GM18907 (cell line): Measurements from ENCODE around the gene SLC5A1.
"Not testable (repeated sequence)": the region's sequence is repeated elsewhere in the genome, so short reads cannot be mapped to it uniquely, and the experiment has no call there.

Experiments used
- ATAC-seq: cut with Tn5 transposase; IDR thresholded peaks from one replicate; pipeline ENCODE4 v1.9.1; 2021; ENCODE audit warnings: mild to moderate bottlenecking, moderate library complexity; ENCODE audit not compliant: unreplicated experiment

The SLC5A1 gene

DNA sequence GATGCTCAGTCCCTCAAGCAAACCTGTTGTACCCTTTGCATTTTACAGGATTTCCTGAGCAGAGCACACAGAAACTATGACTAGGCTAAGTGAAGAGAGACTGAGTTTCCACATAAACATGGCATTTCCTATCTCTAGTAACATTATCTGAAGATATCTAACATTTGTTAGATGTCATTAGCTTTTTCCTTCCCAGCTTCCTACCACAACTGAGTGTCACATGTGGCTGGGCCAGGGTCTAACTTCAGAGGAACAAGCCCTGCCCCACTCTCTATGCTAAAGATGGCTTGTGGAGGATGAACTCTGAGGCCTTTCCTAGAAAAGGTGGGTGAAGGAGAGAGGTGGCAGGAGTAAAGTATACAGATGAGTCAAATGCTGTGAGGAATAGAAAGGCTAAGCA lies 99.5 kb downstream of the SLC5A1 start:
- no peak for ATAC-seq

GRCh38 chr22:32144496-32145274 lies 101.6 kb downstream of the SLC5A1 start:
- no peak for ATAC-seq

GRCh38 chr22:32147128-32147527 lies 104.1 kb downstream of the SLC5A1 start:
- not testable (repeated sequence) for ATAC-seq

- ATAC-seq = not testable (repeated sequence)
These were observed 105.3 kb downstream of the SLC5A1 start for GRCh38 chr22:32148372-32148771.

GRCh38 chr22:32150647-32151046 lies 107.6 kb downstream of the SLC5A1 start:
- not testable (repeated sequence) for ATAC-seq

- not testable (repeated sequence) for ATAC-seq
These were observed 108.6 kb downstream of the SLC5A1 start for GRCh38 chr22:32151641-32152040.

- ATAC-seq = not testable (repeated sequence)
These were observed 111.7 kb downstream of the SLC5A1 start for GRCh38 chr22:32154727-32155126.

DNA sequence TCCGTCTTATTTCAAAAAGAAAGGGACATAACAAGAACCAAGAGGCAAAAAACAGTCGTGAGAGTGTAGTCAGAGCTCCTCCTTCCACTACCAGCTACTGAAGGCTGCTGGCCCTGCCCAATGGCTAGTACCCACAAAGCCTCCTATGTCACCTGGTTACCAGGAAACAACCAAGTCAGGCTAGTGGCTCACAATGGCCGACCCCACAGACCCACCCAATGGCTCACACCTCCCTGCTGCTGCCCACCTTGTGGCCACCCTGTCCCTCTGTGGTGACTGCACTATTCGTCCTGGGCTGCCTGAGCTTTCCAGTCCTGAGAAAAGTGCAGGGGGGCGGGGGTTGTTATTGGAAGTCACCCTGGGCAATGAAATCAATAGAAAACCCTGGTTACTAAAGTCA lies 114.6 kb downstream of the SLC5A1 start:
- not testable (repeated sequence) for ATAC-seq

GRCh38 chr22:32158712-32159533 lies 115.9 kb downstream of the SLC5A1 start, which contains the start of gene C22orf42:
C22orf42 (minus strand) TSS chr22:32159303; CDS start chr22:32159215, 88 bp downstream.
- no peak for ATAC-seq

- ATAC-seq = not testable (repeated sequence)
These were observed 117.3 kb downstream of the SLC5A1 start for GRCh38 chr22:32160411-32160810.
